Neural cell (in vitro differentiated cells): ENCODE data around the gene PLA2G4E. TPM values are rescaled to one million over a fixed set of nuclear protein-coding genes. Genes with fewer than 3 reads are reported as not detected.

Experiments used
- H2AFZ ChIP-seq: fragments of 200-600, 300-800 bp; sonication (generic), shearing (Covaris generic); 2 replicates; pipeline ENCODE4 v1.6.0; 2014; ENCODE audit warnings: low read depth, mild to moderate bottlenecking, antibody characterized with exemption, low read length, moderate library complexity
- H3F3A ChIP-seq: fragments of 200-600 bp; shearing (Covaris generic); 2 replicates; pipeline ENCODE4 v1.6.1; 2016; ENCODE audit warnings: mild to moderate bottlenecking, moderate library complexity, mixed read lengths, antibody characterized with exemption, low read length; ENCODE audit not compliant: insufficient read depth, poor library complexity, severe bottlenecking
- H3K27ac ChIP-seq: fragments of 200-600, 300-800 bp; sonication (generic), shearing (Covaris generic); 2 replicates; pipeline ENCODE4 v1.5.1; 2014; ENCODE audit warnings: mild to moderate bottlenecking, low read length, moderate library complexity
- H3K27me3 ChIP-seq: fragments of 300-800, 200-600 bp; sonication (generic), shearing (Covaris generic); 2 replicates; pipeline ENCODE4 v1.6.0; 2014; ENCODE audit warnings: mild to moderate bottlenecking, low read depth, low read length, moderate library complexity; ENCODE audit not compliant: insufficient read depth
- H3K36me3 ChIP-seq: fragments of 300-800, 200-600 bp; sonication (generic), shearing (Covaris generic); 2 replicates; pipeline ENCODE4 v1.5.1; 2014; ENCODE audit warnings: mild to moderate bottlenecking, antibody characterized with exemption, low read length, moderate library complexity; ENCODE audit not compliant: insufficient read depth
- H3K4me2 ChIP-seq: fragments of 300-800, 200-600 bp; sonication (generic), shearing (Covaris generic); 2 replicates; pipeline ENCODE4 v1.6.0; 2014; ENCODE audit warnings: mild to moderate bottlenecking, low read length
- H3K4me3 ChIP-seq: fragments of 300-800, 200-600 bp; sonication (generic), shearing (Covaris generic); 2 replicates; pipeline ENCODE4 v1.5.1; 2014; ENCODE audit warnings: mild to moderate bottlenecking, low read length, moderate library complexity
- H3K79me2 ChIP-seq: fragments of 200-600 bp; shearing (Covaris generic); replicated peaks from 2 replicates; pipeline ENCODE4 v1.6.0; 2014; ENCODE audit warnings: mild to moderate bottlenecking, low read length, moderate library complexity; ENCODE audit not compliant: insufficient read depth
- H3K9ac ChIP-seq: fragments of 300-800, 200-600 bp; sonication (generic), shearing (Covaris generic); 2 replicates; pipeline ENCODE4 v1.6.1; 2016; ENCODE audit warnings: mild to moderate bottlenecking, low read length, mixed read lengths
- H3K9me2 ChIP-seq: fragments of 200-600 bp; shearing (Covaris generic); 2 replicates; pipeline ENCODE4 v1.6.1; 2016; ENCODE audit warnings: mild to moderate bottlenecking, low read length, mixed read lengths; ENCODE audit not compliant: insufficient read depth
- H3K9me3 ChIP-seq: fragments of 200-600, 300-800 bp; sonication (generic), shearing (Covaris generic); 2 replicates; pipeline ENCODE4 v1.6.1; 2016; ENCODE audit warnings: mild to moderate bottlenecking, mixed run types, low read length, moderate library complexity, mixed read lengths
- H4K20me1 ChIP-seq: fragments of 200-600 bp; shearing (Covaris generic); 2 replicates; pipeline ENCODE4 v1.6.1; 2016; ENCODE audit warnings: mild to moderate bottlenecking, mixed run types; ENCODE audit not compliant: insufficient read depth
- EP300 ChIP-seq: fragments of 450-650 bp; conservative IDR thresholded peaks from 2 replicates; pipeline ENCODE4 v1.6.1; 2014; ENCODE audit warnings: antibody characterized with exemption, mild to moderate bottlenecking, moderate library complexity; ENCODE audit not compliant: poor library complexity, severe bottlenecking
- EZH2 ChIP-seq: fragments of 200-600, 300-800 bp; shearing (Covaris generic), sonication (generic); IDR thresholded peaks from 2 replicates; pipeline ENCODE4 v1.6.1; 2014; ENCODE audit warnings: antibody characterized with exemption, low read length, borderline replicate concordance, mild to moderate bottlenecking; ENCODE audit not compliant: insufficient read depth, poor library complexity, severe bottlenecking
- MXI1 ChIP-seq: fragments of 450-650 bp; conservative IDR thresholded peaks from 2 replicates; pipeline ENCODE4 v1.6.1; 2014; ENCODE audit warnings: antibody characterized with exemption, mild to moderate bottlenecking; ENCODE audit not compliant: poor library complexity, severe bottlenecking
- POLR2AphosphoS5 ChIP-seq: IDR thresholded peaks from 2 replicates; pipeline ENCODE4 v1.6.1; 2012
- RAD21 ChIP-seq: fragments of 450-650 bp; conservative IDR thresholded peaks from 2 replicates; pipeline ENCODE4 v1.6.1; 2014; ENCODE audit warnings: antibody characterized with exemption, mild to moderate bottlenecking, moderate library complexity
- REST ChIP-seq: IDR thresholded peaks from 2 replicates; pipeline ENCODE4 v1.6.1; 2012; ENCODE audit warnings: borderline replicate concordance
- SMC3 ChIP-seq: fragments of 450-650 bp; conservative IDR thresholded peaks from 2 replicates; pipeline ENCODE4 v1.6.1; 2014; ENCODE audit warnings: antibody characterized with exemption, mild to moderate bottlenecking, moderate library complexity; ENCODE audit not compliant: poor library complexity
- TAF1 ChIP-seq: IDR thresholded peaks from 2 replicates; pipeline ENCODE4 v1.6.1; 2012; ENCODE audit warnings: low read depth
- polyA plus RNA-seq: library from polyadenylated mRNA; depleted of rRNA; stranded (reverse); fragments of >200 nt; gene quantifications from 2 replicates; pipeline ENCODE4 v1.2.3, GENCODE V29; 2014
- TF ChIP-seq, protein P1 (sequence below): fragments of 450-650 bp; IDR thresholded peaks from 2 replicates; pipeline ENCODE4 v1.5.1; 2014; ENCODE audit warnings: antibody characterized with exemption, mild to moderate bottlenecking, moderate library complexity; ENCODE audit not compliant: poor library complexity, severe bottlenecking

PLA2G4E gene
- polyA plus RNA-seq, 1 donor from 2014 or later = not detected

- Histone ChIP-seq H3K9me3 (no peaks in the 10 kb centered on the region), H3K79me2 (no peaks in the 10 kb centered on the region), H3K27ac (no peak overlapping the region), H3K36me3 (no peaks in the 10 kb centered on the region), H3F3A (no peaks in the 10 kb centered on the region), H3K4me2 (no peak overlapping the region), H3K9me2 (no peaks in the 10 kb centered on the region), H2AFZ (no peak overlapping the region), H3K27me3 (no peaks in the 10 kb centered on the region), H3K4me3 (no peak overlapping the region), H4K20me1 (no peaks in the 10 kb centered on the region), H3K9ac (no peak overlapping the region)
- TF ChIP-seq REST = no peak
- TF ChIP-seq SMC3 = no peak
- TF ChIP-seq TAF1 = no peak
- TF ChIP-seq, protein P1, sequence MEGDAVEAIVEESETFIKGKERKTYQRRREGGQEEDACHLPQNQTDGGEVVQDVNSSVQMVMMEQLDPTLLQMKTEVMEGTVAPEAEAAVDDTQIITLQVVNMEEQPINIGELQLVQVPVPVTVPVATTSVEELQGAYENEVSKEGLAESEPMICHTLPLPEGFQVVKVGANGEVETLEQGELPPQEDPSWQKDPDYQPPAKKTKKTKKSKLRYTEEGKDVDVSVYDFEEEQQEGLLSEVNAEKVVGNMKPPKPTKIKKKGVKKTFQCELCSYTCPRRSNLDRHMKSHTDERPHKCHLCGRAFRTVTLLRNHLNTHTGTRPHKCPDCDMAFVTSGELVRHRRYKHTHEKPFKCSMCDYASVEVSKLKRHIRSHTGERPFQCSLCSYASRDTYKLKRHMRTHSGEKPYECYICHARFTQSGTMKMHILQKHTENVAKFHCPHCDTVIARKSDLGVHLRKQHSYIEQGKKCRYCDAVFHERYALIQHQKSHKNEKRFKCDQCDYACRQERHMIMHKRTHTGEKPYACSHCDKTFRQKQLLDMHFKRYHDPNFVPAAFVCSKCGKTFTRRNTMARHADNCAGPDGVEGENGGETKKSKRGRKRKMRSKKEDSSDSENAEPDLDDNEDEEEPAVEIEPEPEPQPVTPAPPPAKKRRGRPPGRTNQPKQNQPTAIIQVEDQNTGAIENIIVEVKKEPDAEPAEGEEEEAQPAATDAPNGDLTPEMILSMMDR = no peak
- TF ChIP-seq EP300 = no peak
- TF ChIP-seq RAD21 = no peak
- TF ChIP-seq EZH2 = no peak
- TF ChIP-seq POLR2AphosphoS5 = no peak
- TF ChIP-seq MXI1 = no peak
Observed at GRCh38 chr15:41993472-41994170, 27.2 kb downstream of the PLA2G4E start.

- H3K9me3 ChIP-seq = no peaks in the 10 kb centered on the region
Observed at GRCh38 chr15:41992803-41993190, 28.0 kb downstream of the PLA2G4E start.

More at GRCh38 chr15:41992803-41993190, 28.0 kb downstream of the PLA2G4E start:
- no peak overlapping the region for H3K4me3 ChIP-seq
- no peak overlapping the region for H3K4me2 ChIP-seq
- H3K9ac ChIP-seq = no peak overlapping the region
- TF ChIP-seq REST = no peak
- no peak for TF ChIP-seq POLR2AphosphoS5
- no peak for TF ChIP-seq EZH2
- TF ChIP-seq TAF1 = no peak
- no peak for TF ChIP-seq MXI1
- TF ChIP-seq EP300 = no peak
- no peak for TF ChIP-seq SMC3
- TF ChIP-seq, protein P1 = no peak
- TF ChIP-seq RAD21 = no peak
- H3K36me3 ChIP-seq = no peaks in the 10 kb centered on the region
- H2AFZ ChIP-seq = no peak overlapping the region
- no peak overlapping the region for H3K27ac ChIP-seq
- no peaks in the 10 kb centered on the region for H3K27me3 ChIP-seq
- H4K20me1 ChIP-seq = no peaks in the 10 kb centered on the region
- no peaks in the 10 kb centered on the region for H3F3A ChIP-seq
- H3K79me2 ChIP-seq = no peaks in the 10 kb centered on the region
- H3K9me2 ChIP-seq = no peaks in the 10 kb centered on the region
